ENCODE results near the gene RBPJL.
A peak's percentile ranks its signal among the peaks of the same experiment; 100 is the strongest.

Gene RBPJL

GRCh38 chr20:45291526-45291925, 15.1 kb upstream of the RBPJL start:
- TF ChIP-seq SUZ12 (IDR thresholded peaks at IDR 0.05) (no peak), BHLHE40 (IDR thresholded peaks at IDR 0.05; ENCODE audit: borderline replicate concordance) (no peak), SP1 (IDR thresholded peaks at IDR 0.05) (no peak), ARNT (IDR thresholded peaks at IDR 0.05) (no peak), FOXK2 (IDR thresholded peaks at IDR 0.05) (no peak), FOXM1 (IDR thresholded peaks at IDR 0.05; ENCODE audit: borderline replicate concordance) (no peak), HDGF (IDR thresholded peaks at IDR 0.05; ENCODE audit: borderline replicate concordance) (no peak), CTBP1 (IDR thresholded peaks at IDR 0.05; ENCODE audit: borderline replicate concordance) (no peak), ZNF384 (IDR thresholded peaks at IDR 0.05) (no peak), ELF4 (IDR thresholded peaks at IDR 0.05) (no peak), L3MBTL2 (conservative IDR thresholded peaks at IDR 0.05) (no peak), LEF1 (IDR thresholded peaks at IDR 0.05; ENCODE audit: borderline replicate concordance) (no peak), TARDBP (IDR thresholded peaks at IDR 0.05) (no peak), NFRKB (IDR thresholded peaks at IDR 0.05) (no peak), PKNOX1 (IDR thresholded peaks at IDR 0.05) (no peak), FOXA1 (IDR thresholded peaks at IDR 0.05) (no peak)
- DNase-seq (ENCODE audit: extremely low spot score), result no peak
- POLR2A ChIA-PET, result interaction anchor here (1.0 kb wide), 1 partner anchor 247 kb away, joined by 4 read pairs; no protein-coding TSS in a partner anchor

GRCh38 chr20:45292343-45292742, 14.3 kb upstream of the RBPJL start:
- no peak for DNase-seq (ENCODE audit: extremely low spot score)
- ChIA-PET POLR2A (interaction anchor here (1.4 kb wide), 1 partner anchor 16 kb away, joined by 3 read pairs; the partner anchor contains the start of gene MATN4), CTCF (interaction anchor here (0.6 to 2.1 kb wide), 10 partner anchors 8 to 290 kb away, joined by 3 to 16 read pairs (median 4); no protein-coding TSS in a partner anchor)
- TF ChIP-seq ARNT (IDR thresholded peaks at IDR 0.05) (no peak), SUZ12 (IDR thresholded peaks at IDR 0.05) (no peak), L3MBTL2 (conservative IDR thresholded peaks at IDR 0.05) (no peak), FOXK2 (IDR thresholded peaks at IDR 0.05) (no peak), NFRKB (IDR thresholded peaks at IDR 0.05) (no peak), FOXA1 (IDR thresholded peaks at IDR 0.05) (no peak)

More at GRCh38 chr20:45291526-45291925, 15.1 kb upstream of the RBPJL start:
- CTCF ChIA-PET, result interaction anchor here (0.6 to 2.2 kb wide), 10 partner anchors 9 to 289 kb away, joined by 3 to 6 read pairs (median 4); no protein-coding TSS in a partner anchor

GRCh38 chr20:45293041-45294002, 13.3 kb upstream of the RBPJL start:
- CTCF ChIA-PET, result interaction anchor here (0.5 to 2.1 kb wide), 25 partner anchors 9 to 478 kb away, joined by 3 to 16 read pairs (median 4); partner anchors contain the start of gene SYS1
- TF ChIP-seq BHLHE40 (IDR thresholded peaks at IDR 0.05; ENCODE audit: borderline replicate concordance), result no peak
- no peak for TF ChIP-seq ARNT (IDR thresholded peaks at IDR 0.05)
- peak; percentile 91 for TF ChIP-seq L3MBTL2 (conservative IDR thresholded peaks at IDR 0.05)
- no peak for TF ChIP-seq CTBP1 (IDR thresholded peaks at IDR 0.05; ENCODE audit: borderline replicate concordance)
- TF ChIP-seq ELF4 (IDR thresholded peaks at IDR 0.05), result no peak
- TF ChIP-seq ZNF384 (IDR thresholded peaks at IDR 0.05), result no peak
- no peak for TF ChIP-seq FOXK2 (IDR thresholded peaks at IDR 0.05)
- no peak for TF ChIP-seq SP1 (IDR thresholded peaks at IDR 0.05)
- peak; percentile 87 for DNase-seq (ENCODE audit: extremely low spot score)
- POLR2A ChIA-PET, result interaction anchor here (0.8 to 1.4 kb wide), 3 partner anchors 15 to 187 kb away, joined by 3 read pairs; partner anchors contain the start of gene MATN4

- no peak for DNase-seq (ENCODE audit: extremely low spot score)
- ChIA-PET POLR2A (interaction anchor here (0.6 to 0.9 kb wide), 3 partner anchors 20 to 188 kb away, joined by 3 to 4 read pairs (median 3); no protein-coding TSS in a partner anchor), CTCF (interaction anchor here (0.5 to 2.1 kb wide), 23 partner anchors 9 to 477 kb away, joined by 3 to 16 read pairs (median 4); partner anchors contain the start of gene SYS1)
- TF ChIP-seq FOXM1 (IDR thresholded peaks at IDR 0.05; ENCODE audit: borderline replicate concordance) (no peak), PKNOX1 (IDR thresholded peaks at IDR 0.05) (no peak), NFRKB (IDR thresholded peaks at IDR 0.05) (no peak), TARDBP (IDR thresholded peaks at IDR 0.05) (no peak), ELF4 (IDR thresholded peaks at IDR 0.05) (no peak), CTBP1 (IDR thresholded peaks at IDR 0.05; ENCODE audit: borderline replicate concordance) (no peak), FOXA1 (IDR thresholded peaks at IDR 0.05) (no peak), ZNF384 (IDR thresholded peaks at IDR 0.05) (no peak)
Measured at GRCh38 chr20:45294003-45294368, 12.7 kb upstream of the RBPJL start.

- ChIA-PET POLR2A (interaction anchor here (0.6 to 0.8 kb wide), 2 partner anchors 19 to 142 kb away, joined by 3 to 4 read pairs; no protein-coding TSS in a partner anchor), CTCF (interaction anchor here (0.6 to 2.1 kb wide), 9 partner anchors 8 to 384 kb away, joined by 3 to 16 read pairs (median 3); no protein-coding TSS in a partner anchor)
- no peak for TF ChIP-seq FOXK2 (IDR thresholded peaks at IDR 0.05)
- TF ChIP-seq BHLHE40 (IDR thresholded peaks at IDR 0.05; ENCODE audit: borderline replicate concordance), result no peak
- no peak for TF ChIP-seq ARNT (IDR thresholded peaks at IDR 0.05)
- no peak for TF ChIP-seq ELF4 (IDR thresholded peaks at IDR 0.05)
- TF ChIP-seq ZNF384 (IDR thresholded peaks at IDR 0.05), result no peak
- no peak for TF ChIP-seq PKNOX1 (IDR thresholded peaks at IDR 0.05)
- no peak for TF ChIP-seq FOXA1 (IDR thresholded peaks at IDR 0.05)
- TF ChIP-seq FOXM1 (IDR thresholded peaks at IDR 0.05; ENCODE audit: borderline replicate concordance), result no peak
- TF ChIP-seq LEF1 (IDR thresholded peaks at IDR 0.05; ENCODE audit: borderline replicate concordance), result no peak
- TF ChIP-seq SP1 (IDR thresholded peaks at IDR 0.05), result no peak
- TF ChIP-seq TARDBP (IDR thresholded peaks at IDR 0.05), result no peak
- DNase-seq (ENCODE audit: extremely low spot score), result no peak
Measured at GRCh38 chr20:45294659-45295058, 12.0 kb upstream of the RBPJL start.

Data from HEK293T (cell line).